CD4-positive, CD25-positive, alpha-beta regulatory T cell (primary cell): ENCODE data around the gene LHX4. TPM values are rescaled to one million over a fixed set of nuclear protein-coding genes. Genes with fewer than 3 reads are reported as not detected.

Experiments
- ATAC-seq, 2 donors: fragments of 150-1000 bp; cut with Tn5 transposase; one replicate each; pipeline ENCODE4 v1.10.0; 2021; ENCODE audit warnings: low read depth in 2 of 2, moderate number of reproducible peaks in 2 of 2, moderate library complexity in 1 of 2
- DNase-seq, 3 donors: peaks; one replicate each; pipeline versions ENCODE4 v3.0.0 to v3.0.0-alpha.2; 2012 to 2022; ENCODE audit warnings: mixed read lengths in 1 of 3
- H3K27ac ChIP-seq: one replicate; pipeline ENCODE4 v1.7.0; 2013; ENCODE audit warnings: mild to moderate bottlenecking, low read length; ENCODE audit not compliant: insufficient read depth, poor library complexity, severe bottlenecking
- H3K27me3 ChIP-seq: one replicate; pipeline ENCODE4 v1.7.0; 2013; ENCODE audit warnings: low read length; ENCODE audit not compliant: control insufficient read depth, insufficient read depth
- H3K36me3 ChIP-seq: one replicate; pipeline ENCODE4 v1.7.0; 2013; ENCODE audit warnings: mild to moderate bottlenecking, low read length, moderate library complexity; ENCODE audit not compliant: control insufficient read depth, insufficient read depth
- H3K4me1 ChIP-seq: 2 replicates; pipeline ENCODE4 v1.7.0; 2013; ENCODE audit warnings: mild to moderate bottlenecking, low read length; ENCODE audit not compliant: insufficient read depth, control insufficient read depth, poor library complexity, severe bottlenecking
- H3K4me3 ChIP-seq: one replicate; pipeline ENCODE4 v1.7.0; 2013; ENCODE audit warnings: low read depth, mild to moderate bottlenecking, low read length, moderate library complexity
- H3K9me3 ChIP-seq, 2 experiments: 1 replicate in 1 of 2; 2 replicates in 1 of 2; pipeline ENCODE4 v1.7.0; 2013; ENCODE audit warnings: low read length in 2 of 2, mild to moderate bottlenecking in 1 of 2, moderate library complexity in 1 of 2; ENCODE audit not compliant: control insufficient read depth in 2 of 2
- H3K27ac Mint-ChIP-seq, 3 donors: one replicate each; pipeline ENCODE4 v1.8.0; 2020 to 2022; ENCODE audit warnings: mild to moderate bottlenecking in 3 of 3, mixed read lengths in 3 of 3, moderate library complexity in 2 of 3
- H3K27me3 Mint-ChIP-seq: one replicate; pipeline ENCODE4 v1.8.0; 2022; ENCODE audit warnings: mild to moderate bottlenecking, mixed read lengths
- H3K36me3 Mint-ChIP-seq: one replicate; pipeline ENCODE4 v1.8.0; 2020; ENCODE audit warnings: mixed read lengths
- H3K4me1 Mint-ChIP-seq, 4 donors: one replicate each; pipeline ENCODE4 v1.8.0; 2020 to 2022; ENCODE audit warnings: mixed read lengths in 4 of 4, mild to moderate bottlenecking in 1 of 4
- H3K4me3 Mint-ChIP-seq, 4 donors: one replicate each; pipeline ENCODE4 v1.8.0; 2020 to 2022; ENCODE audit warnings: mild to moderate bottlenecking in 4 of 4, mixed read lengths in 4 of 4, moderate library complexity in 3 of 4
- H3K9me3 Mint-ChIP-seq, 7 donors: one replicate each; pipeline ENCODE4 v1.8.0; 2020 to 2022; ENCODE audit warnings: mixed read lengths in 7 of 7, mild to moderate bottlenecking in 3 of 7, moderate library complexity in 2 of 7
- polyA plus RNA-seq, 4 donors: library from polyadenylated mRNA; unstranded; fragments of 300-500 nt; fragmentation: Illumina TruSeq; gene quantifications; one replicate each; pipeline ENCODE4 v1.2.3, GENCODE V29; 2021
- total RNA-seq: library from RNA; stranded (reverse); gene quantifications from one replicate; pipeline ENCODE4 v1.2.3, GENCODE V29; 2022

The LHX4 gene
- total and polyA plus RNA-seq, 5 donors from 2014 or later: 0.17 to 0.32 (median 0.28) TPM; not detected in 1

DNA sequence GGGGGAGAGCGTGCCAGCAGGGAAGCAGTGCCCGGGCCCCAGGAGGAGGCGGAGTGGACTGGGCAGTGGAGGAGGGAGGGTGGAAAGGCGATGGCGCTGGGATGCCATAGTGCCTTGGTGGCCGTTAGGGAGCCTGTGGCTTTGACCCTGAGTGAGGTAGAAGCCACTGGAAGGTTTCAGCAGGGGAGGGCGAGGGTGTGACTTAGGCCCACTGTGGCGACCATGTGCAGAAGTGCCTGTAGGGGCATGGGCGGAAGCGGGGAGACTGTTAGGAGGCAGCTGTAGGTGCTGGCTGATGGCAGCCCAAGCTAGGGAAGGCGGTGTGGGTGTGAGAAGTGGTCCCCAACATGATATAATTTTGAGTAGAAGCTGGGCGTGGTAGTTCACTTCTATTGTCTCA, 28.2 kb downstream of the LHX4 start:
- H3K27me3 ChIP-seq: no peaks in the 10 kb centered on the region
- no peaks in the 10 kb centered on the region for H3K9me3 ChIP-seq
- Mint-ChIP-seq H3K27ac (no peak overlapping the region), H3K4me1 (no peaks in the 10 kb centered on the region), H3K27me3 (peaks cover 10% of the 10 kb centered on the region), H3K4me3 (no peak overlapping the region), H3K9me3 (peaks cover 0 to 2% (median 0%) of the 10 kb centered on the region in 7 donors), H3K36me3 (no peaks in the 10 kb centered on the region)
- no peak overlapping the region for H3K4me3 ChIP-seq
- H3K36me3 ChIP-seq: no peaks in the 10 kb centered on the region
- DNase-seq (no peak), ATAC-seq (no peak)
- no peak overlapping the region for H3K27ac ChIP-seq
- no peaks in the 10 kb centered on the region for H3K4me1 ChIP-seq

DNA sequence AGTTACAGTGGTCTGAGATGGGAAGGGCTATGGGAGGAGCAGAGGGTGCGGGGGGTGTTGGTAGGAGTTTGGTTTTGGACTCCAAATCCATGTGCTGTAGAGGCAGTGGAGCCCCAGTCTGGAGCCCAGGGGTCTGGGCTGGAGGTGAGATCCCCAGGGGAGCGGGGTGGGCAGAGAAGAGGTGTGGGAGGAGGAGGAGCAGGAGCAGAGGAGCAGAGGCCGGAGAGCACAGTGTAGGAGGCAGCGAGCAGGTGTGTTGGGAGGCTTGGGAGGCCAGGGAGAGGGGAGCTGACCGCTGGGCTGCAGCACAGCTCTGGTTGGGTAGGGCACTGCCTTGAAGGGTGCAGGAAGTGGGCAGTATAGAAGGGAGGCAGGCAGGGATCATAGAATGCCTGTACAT, 28.9 kb downstream of the LHX4 start:
- peaks cover 0 to 2% (median 0%) of the 10 kb centered on the region in 7 donors for H3K9me3 Mint-ChIP-seq

DNA sequence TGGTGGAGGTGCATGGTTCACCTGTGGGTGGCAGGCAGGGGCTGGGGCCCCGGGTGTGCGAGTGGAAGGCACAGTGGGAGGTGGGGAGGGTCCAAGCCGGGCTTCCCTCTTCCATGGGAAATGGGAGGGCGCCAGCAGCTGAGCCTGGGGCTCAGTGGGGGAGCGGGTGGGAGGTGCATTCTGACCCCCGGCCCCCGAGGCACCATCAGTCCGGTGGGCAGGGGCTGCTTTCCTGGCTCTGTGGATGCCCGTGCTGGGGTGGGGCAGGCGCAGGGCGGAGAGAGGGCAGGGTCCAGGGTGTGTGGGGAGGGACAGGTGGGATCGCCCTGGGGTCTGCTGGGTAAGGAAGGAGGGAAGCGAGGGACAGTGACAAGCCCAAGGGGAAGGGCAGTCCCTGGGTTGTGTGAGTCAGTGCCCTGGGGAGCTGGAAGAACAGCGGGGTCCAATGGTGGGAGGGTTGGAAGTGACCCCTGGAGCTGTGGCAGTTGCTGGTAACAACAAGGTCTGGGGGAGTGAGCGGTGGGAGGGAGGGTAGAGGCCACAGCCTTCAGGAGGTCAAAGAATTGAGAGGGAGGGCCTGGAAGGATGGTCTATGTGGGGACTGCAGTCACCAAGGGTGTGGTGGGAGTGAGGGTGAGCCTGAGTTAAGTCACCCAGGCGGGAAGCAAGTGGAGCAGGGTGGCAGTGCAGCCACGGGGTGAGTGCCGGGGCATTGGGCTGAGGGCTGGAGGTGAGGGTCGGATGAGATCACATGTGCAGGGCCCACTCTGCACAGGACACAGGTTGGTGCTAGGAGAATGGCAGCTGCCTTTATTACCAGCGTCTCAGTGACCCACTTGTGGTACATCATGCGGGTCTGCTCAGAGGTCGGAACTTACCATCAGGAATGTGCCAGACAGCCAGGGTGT, 29.6 kb downstream of the LHX4 start:
- Histone ChIP-seq H3K4me3 (no peak overlapping the region), H3K36me3 (no peaks in the 10 kb centered on the region), H3K27me3 (no peaks in the 10 kb centered on the region), H3K4me1 (no peaks in the 10 kb centered on the region), H3K27ac (no peak overlapping the region), H3K9me3 (no peaks in the 10 kb centered on the region)
- Mint-ChIP-seq H3K36me3 (no peaks in the 10 kb centered on the region), H3K9me3 (peaks cover 0 to 2% (median 0%) of the 10 kb centered on the region in 7 donors), H3K27ac (no peak overlapping the region), H3K4me3 (peak overlapping the region in 1 of 4 donors; percentile 63), H3K27me3 (peaks cover 5% of the 10 kb centered on the region), H3K4me1 (no peaks in the 10 kb centered on the region)
- DNase-seq (no peak), ATAC-seq (no peak)

More for the DNA sequence above, 28.9 kb downstream of the LHX4 start:
- H3K4me3 ChIP-seq: no peak overlapping the region
- H3K36me3 ChIP-seq: no peaks in the 10 kb centered on the region
- no peak overlapping the region for H3K27ac ChIP-seq
- Mint-ChIP-seq H3K4me3 (no peak overlapping the region), H3K27ac (no peak overlapping the region), H3K4me1 (no peaks in the 10 kb centered on the region), H3K27me3 (peaks cover 5% of the 10 kb centered on the region), H3K36me3 (no peaks in the 10 kb centered on the region)
- ATAC-seq: no peak
- no peaks in the 10 kb centered on the region for H3K4me1 ChIP-seq
- H3K9me3 ChIP-seq: no peaks in the 10 kb centered on the region
- DNase-seq: no peak
- no peaks in the 10 kb centered on the region for H3K27me3 ChIP-seq

DNA sequence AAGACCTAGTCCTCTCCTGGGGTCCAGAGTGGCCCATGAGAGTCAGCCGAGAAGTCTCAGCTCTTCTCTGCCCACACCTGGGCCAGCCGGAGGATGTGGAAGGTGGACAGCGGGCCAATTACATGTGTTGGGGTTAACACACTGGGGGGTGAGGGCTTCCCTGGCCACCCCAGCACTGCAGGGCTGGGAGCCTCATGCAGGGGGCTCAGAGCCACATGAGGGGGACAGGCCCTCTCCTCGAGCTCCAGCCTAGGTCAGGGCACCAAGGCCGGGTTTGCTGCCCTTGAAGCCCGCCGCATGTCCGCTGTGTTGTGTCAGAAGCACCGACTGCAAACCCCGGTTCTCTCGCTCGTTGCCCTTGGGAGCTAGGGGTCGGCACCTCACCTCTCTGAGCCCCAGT, 30.5 kb downstream of the LHX4 start:
- DNase-seq (no peak), ATAC-seq (no peak)
- Mint-ChIP-seq H3K27ac (no peak overlapping the region), H3K9me3 (peaks cover 0 to 2% (median 0%) of the 10 kb centered on the region in 7 donors), H3K27me3 (peaks cover 5% of the 10 kb centered on the region), H3K36me3 (no peaks in the 10 kb centered on the region), H3K4me1 (no peaks in the 10 kb centered on the region), H3K4me3 (no peak overlapping the region)
- H3K36me3 ChIP-seq: no peaks in the 10 kb centered on the region
- H3K4me1 ChIP-seq: no peaks in the 10 kb centered on the region
- no peak overlapping the region for H3K4me3 ChIP-seq
- H3K27ac ChIP-seq: no peak overlapping the region
- no peaks in the 10 kb centered on the region for H3K9me3 ChIP-seq
- H3K27me3 ChIP-seq: no peaks in the 10 kb centered on the region

DNA sequence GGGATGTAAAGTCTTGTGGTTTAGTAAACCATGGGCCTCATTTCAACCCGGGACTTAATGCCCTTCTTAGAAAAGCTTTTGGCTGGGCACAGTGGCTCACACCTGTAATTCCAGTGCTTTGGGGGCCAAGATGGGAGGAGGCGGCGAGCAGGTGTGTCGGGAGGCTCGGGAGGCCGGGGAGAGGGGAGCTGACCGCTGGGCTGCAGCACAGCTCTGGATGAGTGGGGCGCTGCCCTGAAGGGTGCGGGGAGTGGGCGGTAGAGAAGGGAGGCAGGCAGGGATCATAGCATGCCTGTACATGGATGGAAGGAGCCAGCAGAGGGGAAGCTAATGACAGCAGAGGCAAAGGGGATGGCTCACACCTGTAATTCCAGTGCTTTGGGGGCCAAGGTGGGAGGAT, 31.0 kb downstream of the LHX4 start:
- Histone ChIP-seq H3K4me3 (no peak overlapping the region), H3K27ac (no peak overlapping the region), H3K9me3 (no peaks in the 10 kb centered on the region), H3K27me3 (no peaks in the 10 kb centered on the region), H3K4me1 (no peaks in the 10 kb centered on the region), H3K36me3 (no peaks in the 10 kb centered on the region)
- Mint-ChIP-seq H3K27me3 (peaks cover 5% of the 10 kb centered on the region), H3K36me3 (no peaks in the 10 kb centered on the region), H3K4me3 (no peak overlapping the region), H3K9me3 (peaks cover 0 to 2% (median 0%) of the 10 kb centered on the region in 7 donors), H3K4me1 (no peaks in the 10 kb centered on the region), H3K27ac (no peak overlapping the region)
- DNase-seq (no peak), ATAC-seq (no peak)

DNA sequence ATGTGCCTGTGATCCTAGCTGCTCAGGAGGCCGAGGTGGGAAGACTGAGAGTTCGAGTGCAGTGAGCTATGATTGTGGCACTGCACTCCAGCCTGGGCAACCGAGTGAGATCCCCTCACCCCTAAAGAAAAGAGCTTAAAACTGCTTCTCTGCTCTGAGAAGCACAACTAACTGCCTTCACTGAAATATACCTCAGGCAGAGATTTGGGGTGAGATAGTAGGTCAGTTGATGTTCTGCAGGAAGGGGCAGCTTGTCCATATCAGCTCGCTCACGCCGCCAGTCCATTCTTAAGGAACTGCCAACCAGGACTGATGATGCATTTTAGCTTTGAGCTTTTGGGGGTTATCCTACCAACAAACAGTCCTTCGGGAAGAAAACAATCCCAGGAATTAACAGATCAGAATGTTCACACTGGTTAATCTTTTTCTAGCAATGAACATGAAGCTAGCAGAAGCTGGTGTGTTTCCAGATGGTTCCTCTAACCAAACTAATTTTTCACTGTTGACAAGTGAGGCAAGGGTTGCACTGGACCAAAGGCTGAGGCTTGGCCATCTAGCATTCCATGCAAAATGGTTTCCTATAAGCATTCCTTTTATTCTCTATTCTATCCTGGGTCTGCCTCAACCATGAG, 31.6 kb downstream of the LHX4 start:
- no peak overlapping the region for H3K4me3 ChIP-seq
- no peaks in the 10 kb centered on the region for H3K9me3 ChIP-seq
- no peaks in the 10 kb centered on the region for H3K4me1 ChIP-seq
- no peaks in the 10 kb centered on the region for H3K36me3 ChIP-seq
- H3K9me3 Mint-ChIP-seq: peaks cover 0 to 2% (median 0%) of the 10 kb centered on the region in 7 donors
- no peak overlapping the region for H3K4me3 Mint-ChIP-seq
- no peaks in the 10 kb centered on the region for H3K27me3 ChIP-seq
- no peak overlapping the region for H3K27ac ChIP-seq
- DNase-seq (no peak), ATAC-seq (no peak)
- H3K36me3 Mint-ChIP-seq: no peaks in the 10 kb centered on the region
- H3K27me3 Mint-ChIP-seq: peaks cover 5% of the 10 kb centered on the region
- H3K4me1 Mint-ChIP-seq: no peaks in the 10 kb centered on the region
- no peak overlapping the region for H3K27ac Mint-ChIP-seq

DNA sequence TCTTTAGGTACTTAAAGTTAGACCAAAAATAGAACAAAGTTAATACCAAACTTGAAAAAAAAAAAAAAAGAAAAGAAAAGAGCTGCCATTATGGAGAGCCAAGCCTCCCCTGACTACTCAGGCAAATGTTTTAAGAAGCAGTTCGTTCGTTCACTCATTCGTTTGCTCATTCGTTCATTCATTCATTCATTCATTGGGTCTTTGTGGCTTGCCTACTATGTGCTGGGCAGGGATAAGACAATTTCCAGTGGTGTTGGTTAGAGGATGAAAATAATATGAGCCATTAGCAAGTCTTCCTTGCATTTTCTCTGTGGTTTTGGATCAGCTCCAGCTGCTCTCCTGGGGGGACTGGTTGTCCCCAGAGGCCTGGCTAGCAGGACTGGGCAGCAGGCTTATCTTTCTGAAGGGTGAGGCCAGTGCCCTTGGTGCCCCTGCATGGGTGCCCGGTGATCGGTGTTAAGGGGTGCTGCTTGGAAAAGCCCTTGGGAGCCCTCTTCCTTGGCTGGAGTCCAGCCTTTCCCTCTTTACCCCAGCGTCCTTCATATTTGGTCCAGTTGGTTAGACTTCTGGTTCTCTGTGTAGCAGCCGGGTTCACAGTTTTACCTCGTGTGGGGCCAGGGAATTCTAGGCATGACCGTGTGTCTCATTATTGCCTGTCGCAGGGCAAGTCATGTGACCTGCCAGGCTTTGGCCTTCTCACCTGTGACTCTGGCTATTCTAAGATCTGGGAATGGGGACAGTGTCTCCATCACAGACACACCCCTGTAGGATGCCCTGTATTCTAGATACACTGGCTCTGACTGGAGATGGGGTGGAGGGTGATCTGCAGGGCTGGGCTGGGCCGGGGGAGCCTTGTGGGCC, 32.8 kb downstream of the LHX4 start:
- peaks cover 5% of the 10 kb centered on the region for H3K27me3 Mint-ChIP-seq
- DNase-seq: no peak
- no peak for ATAC-seq
- H3K9me3 Mint-ChIP-seq: peaks cover 0 to 2% (median 0%) of the 10 kb centered on the region in 7 donors
- H3K9me3 ChIP-seq: no peaks in the 10 kb centered on the region
- no peak overlapping the region for H3K4me3 ChIP-seq
- H3K36me3 ChIP-seq: no peaks in the 10 kb centered on the region
- no peak overlapping the region for H3K27ac Mint-ChIP-seq
- H3K4me1 Mint-ChIP-seq: no peaks in the 10 kb centered on the region
- no peaks in the 10 kb centered on the region for H3K27me3 ChIP-seq
- H3K36me3 Mint-ChIP-seq: no peaks in the 10 kb centered on the region
- H3K27ac ChIP-seq: no peak overlapping the region
- no peaks in the 10 kb centered on the region for H3K4me1 ChIP-seq
- H3K4me3 Mint-ChIP-seq: no peak overlapping the region
